Activated CD4-positive, alpha-beta T cell treated with anti-CD3 and anti-CD28 coated beads, Interleukin-2, amount 10 ng/mL, durations not matched to agents 24 days and 14 days (primary cell): ENCODE measurements around the gene ROBO3. TPM values are rescaled to one million over a fixed set of nuclear protein-coding genes. Genes with fewer than 3 reads are reported as not detected.
A peak's percentile ranks its signal among the peaks of the same experiment; 100 is the strongest.

Experiments used
- DNase-seq: peaks from one replicate; pipeline ENCODE4 v3.0.0; 2022
- H3K27ac Mint-ChIP-seq: one replicate; pipeline ENCODE4 v1.8.0; 2022; ENCODE audit warnings: mild to moderate bottlenecking, mixed read lengths
- H3K27me3 Mint-ChIP-seq: one replicate; pipeline ENCODE4 v1.8.0; 2022; ENCODE audit warnings: mixed read lengths
- H3K36me3 Mint-ChIP-seq: one replicate; pipeline ENCODE4 v1.8.0; 2022; ENCODE audit warnings: low read depth, mild to moderate bottlenecking, mixed read lengths
- H3K4me1 Mint-ChIP-seq: one replicate; pipeline ENCODE4 v1.8.0; 2021; ENCODE audit warnings: mixed read lengths
- H3K4me3 Mint-ChIP-seq: one replicate; pipeline ENCODE4 v1.8.0; 2022; ENCODE audit warnings: mild to moderate bottlenecking, moderate library complexity, mixed read lengths
- H3K9me3 Mint-ChIP-seq: one replicate; pipeline ENCODE4 v1.8.0; 2021; ENCODE audit warnings: mixed read lengths
- intact Hi-C: fragments of 100-400 bp; cut with micrococcal nuclease; formaldehyde crosslinking; loops from one replicate; pipeline ENCODE4 v1.15.1; 2023
- total RNA-seq: library from RNA; stranded (reverse); gene quantifications from 2 replicates; pipeline ENCODE4 v1.2.3, GENCODE V29; 2022

The ROBO3 gene
- total RNA-seq, 1 donor from 2014 or later: 6.5 TPM

GRCh38 chr11:124839128-124839971, 25.9 kb upstream of the ROBO3 start:
- Mint-ChIP-seq H3K9me3 (no peaks in the 10 kb centered on the region), H3K27ac (no peak overlapping the region), H3K4me1 (peaks cover 13% of the 10 kb centered on the region), H3K27me3 (peaks cover 77% of the 10 kb centered on the region), H3K36me3 (no peaks in the 10 kb centered on the region), H3K4me3 (peak overlapping the region; percentile 55)
- peak; percentile 57 for DNase-seq
- intact Hi-C loops: no loop called here

DNA sequence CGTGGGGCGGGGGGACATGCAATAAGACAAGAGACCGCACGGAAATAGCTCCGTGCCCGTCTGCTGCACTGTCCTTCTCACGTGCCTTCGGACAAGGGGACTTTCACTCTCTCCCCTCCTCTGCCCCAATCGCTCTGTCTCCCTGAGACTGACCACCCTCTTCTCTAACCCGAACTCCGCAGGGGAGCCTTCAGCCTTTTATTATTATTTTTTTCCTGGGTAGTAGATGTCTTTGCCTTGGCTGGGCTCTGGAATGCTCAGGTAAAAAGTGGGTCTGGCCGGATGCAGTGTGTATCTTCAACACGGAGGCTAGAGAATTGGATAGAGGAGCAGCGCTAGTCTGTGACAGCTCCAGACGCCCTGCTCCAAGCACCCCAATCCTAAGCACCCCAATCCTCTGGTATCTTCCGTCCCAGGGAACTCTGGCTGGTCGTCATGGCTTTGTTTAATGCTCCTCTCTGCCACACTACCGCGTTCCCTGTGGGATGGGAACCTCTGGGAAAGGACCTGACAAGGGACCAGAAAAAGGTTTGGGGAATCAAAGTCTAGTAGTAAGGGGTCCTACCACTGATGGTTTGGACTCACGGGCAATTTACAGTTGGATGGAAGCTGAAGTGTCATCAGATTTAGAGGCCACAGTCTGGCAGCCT, 25.1 kb upstream of the ROBO3 start:
- H3K9me3 Mint-ChIP-seq: no peaks in the 10 kb centered on the region
- peaks cover 13% of the 10 kb centered on the region for H3K4me1 Mint-ChIP-seq
- H3K4me3 Mint-ChIP-seq: peak overlapping the region; percentile 55
- intact Hi-C loops: no loop called here
- peaks cover 79% of the 10 kb centered on the region for H3K27me3 Mint-ChIP-seq
- H3K36me3 Mint-ChIP-seq: no peaks in the 10 kb centered on the region
- no peak for DNase-seq
- H3K27ac Mint-ChIP-seq: no peak overlapping the region

DNA sequence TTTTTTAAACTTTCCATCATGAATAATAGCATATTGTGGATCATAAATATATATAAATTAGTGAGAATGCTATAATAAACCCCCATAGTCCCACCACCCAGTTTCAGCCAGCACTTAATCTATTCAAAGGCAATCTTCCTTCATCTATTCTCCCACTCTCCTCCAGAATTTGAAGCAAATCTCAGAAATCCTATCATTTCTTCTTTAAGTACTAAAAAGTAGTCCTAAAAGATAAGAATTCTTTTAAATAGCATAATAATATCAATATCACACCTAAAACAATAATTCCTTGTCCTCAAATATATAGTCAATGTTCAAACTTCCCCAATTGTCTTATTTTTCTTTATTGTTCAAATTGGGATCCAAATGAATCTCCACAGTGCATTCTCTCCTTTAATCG, 24.6 kb upstream of the ROBO3 start:
- H3K4me1 Mint-ChIP-seq: peaks cover 13% of the 10 kb centered on the region
- no peak overlapping the region for H3K27ac Mint-ChIP-seq
- no peak for DNase-seq
- intact Hi-C loops: no loop called here
- no peak overlapping the region for H3K4me3 Mint-ChIP-seq
- H3K36me3 Mint-ChIP-seq: no peaks in the 10 kb centered on the region
- peaks cover 83% of the 10 kb centered on the region for H3K27me3 Mint-ChIP-seq
- no peaks in the 10 kb centered on the region for H3K9me3 Mint-ChIP-seq

- Mint-ChIP-seq H3K4me1 (peaks cover 11% of the 10 kb centered on the region), H3K27ac (no peak overlapping the region), H3K36me3 (no peaks in the 10 kb centered on the region), H3K27me3 (peaks cover 85% of the 10 kb centered on the region), H3K9me3 (no peaks in the 10 kb centered on the region), H3K4me3 (no peak overlapping the region)
- intact Hi-C loops: no loop called here
- DNase-seq: no peak
Observed at GRCh38 chr11:124841201-124841600, 24.0 kb upstream of the ROBO3 start.

DNA sequence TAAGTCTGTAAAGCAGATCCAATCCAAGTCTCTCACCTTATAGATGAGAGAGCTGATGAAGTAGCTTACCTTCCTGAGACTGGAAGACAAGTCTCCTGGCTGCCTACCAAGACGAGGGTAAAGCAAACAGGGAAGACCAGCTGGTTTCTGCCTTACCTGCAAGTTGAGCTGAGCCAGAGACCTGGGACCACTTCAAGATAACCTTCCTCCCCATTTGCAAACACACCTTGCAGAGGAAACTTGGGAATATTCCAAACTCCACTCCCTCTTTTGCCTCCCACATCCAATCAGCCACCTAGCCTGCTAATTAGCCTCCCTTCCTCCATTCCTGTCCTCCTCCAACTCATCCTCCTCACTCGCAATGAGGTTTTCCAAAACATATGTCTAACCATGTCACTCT, 23.4 kb upstream of the ROBO3 start:
- no peak for DNase-seq
- peaks cover 89% of the 10 kb centered on the region for H3K27me3 Mint-ChIP-seq
- intact Hi-C loops: no loop called here
- H3K27ac Mint-ChIP-seq: no peak overlapping the region
- H3K4me1 Mint-ChIP-seq: peaks cover 8% of the 10 kb centered on the region
- no peaks in the 10 kb centered on the region for H3K36me3 Mint-ChIP-seq
- no peak overlapping the region for H3K4me3 Mint-ChIP-seq
- no peaks in the 10 kb centered on the region for H3K9me3 Mint-ChIP-seq

GRCh38 chr11:124842305-124842704, 22.9 kb upstream of the ROBO3 start:
- Mint-ChIP-seq H3K4me1 (peaks cover 6% of the 10 kb centered on the region), H3K27me3 (peaks cover 89% of the 10 kb centered on the region), H3K36me3 (no peaks in the 10 kb centered on the region), H3K9me3 (no peaks in the 10 kb centered on the region), H3K27ac (no peak overlapping the region), H3K4me3 (no peak overlapping the region)
- intact Hi-C loops: no loop called here
- DNase-seq: no peak

DNA sequence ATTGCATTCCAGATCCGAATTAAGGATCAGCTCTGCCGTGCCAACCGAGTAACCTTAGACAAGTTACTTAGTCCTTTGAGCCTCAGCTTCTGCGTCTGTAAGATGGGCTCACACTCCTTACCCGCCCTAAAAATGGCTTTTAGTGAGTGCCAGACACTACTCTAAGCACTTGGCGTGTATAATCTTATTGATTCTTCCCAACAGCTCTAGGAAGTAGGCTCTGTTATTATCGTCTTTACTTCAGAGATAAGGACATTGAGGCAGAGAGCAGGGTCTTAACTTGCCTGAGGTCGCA, 21.7 kb upstream of the ROBO3 start:
- H3K36me3 Mint-ChIP-seq: no peaks in the 10 kb centered on the region
- peaks cover 6% of the 10 kb centered on the region for H3K4me1 Mint-ChIP-seq
- no peak overlapping the region for H3K4me3 Mint-ChIP-seq
- no peak overlapping the region for H3K27ac Mint-ChIP-seq
- peaks cover 90% of the 10 kb centered on the region for H3K27me3 Mint-ChIP-seq
- intact Hi-C loops: loop anchor here (1.0 kb wide), 1 partner anchor 21 kb away; no protein-coding TSS in a partner anchor
- H3K9me3 Mint-ChIP-seq: no peaks in the 10 kb centered on the region
- no peak for DNase-seq

GRCh38 chr11:124844664-124845079, 20.6 kb upstream of the ROBO3 start:
- Mint-ChIP-seq H3K4me1 (peaks cover 6% of the 10 kb centered on the region), H3K27me3 (peaks cover 95% of the 10 kb centered on the region), H3K36me3 (no peaks in the 10 kb centered on the region), H3K9me3 (no peaks in the 10 kb centered on the region), H3K27ac (no peak overlapping the region), H3K4me3 (no peak overlapping the region)
- DNase-seq: no peak
- intact Hi-C loops: no loop called here

DNA sequence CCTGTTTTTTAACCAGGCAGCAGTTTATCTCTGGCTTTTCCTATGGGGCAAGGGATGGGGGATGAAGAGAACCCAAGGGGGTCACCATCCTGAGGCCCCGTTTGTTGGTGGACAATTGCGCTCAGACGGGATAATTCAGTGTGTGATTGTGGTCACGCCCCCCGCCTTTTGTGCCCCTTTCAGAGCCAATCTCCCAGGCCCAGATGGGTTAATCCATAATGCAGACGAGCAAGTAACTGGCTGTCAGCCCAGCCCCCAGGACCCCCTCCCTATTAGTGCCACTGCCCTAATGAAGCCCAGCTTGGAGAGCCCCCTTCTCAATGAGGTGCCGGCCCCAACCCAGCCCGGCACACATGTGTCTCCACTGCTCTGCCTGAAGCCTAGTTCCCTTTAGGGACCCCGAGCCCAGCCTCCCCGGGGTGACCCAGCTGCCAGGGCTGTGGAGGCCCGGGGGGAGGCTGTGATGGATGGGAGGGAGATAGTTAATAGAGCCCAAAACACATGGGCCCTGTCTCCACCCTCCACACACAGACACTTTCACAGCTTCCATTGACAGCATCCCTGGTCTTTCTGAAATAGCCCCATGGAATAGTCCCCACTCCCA, 19.1 kb upstream of the ROBO3 start:
- intact Hi-C loops: no loop called here
- peaks cover 95% of the 10 kb centered on the region for H3K27me3 Mint-ChIP-seq
- no peak for DNase-seq
- no peaks in the 10 kb centered on the region for H3K4me1 Mint-ChIP-seq
- no peaks in the 10 kb centered on the region for H3K36me3 Mint-ChIP-seq
- no peak overlapping the region for H3K4me3 Mint-ChIP-seq
- no peaks in the 10 kb centered on the region for H3K9me3 Mint-ChIP-seq
- no peak overlapping the region for H3K27ac Mint-ChIP-seq

- Mint-ChIP-seq H3K4me3 (no peak overlapping the region), H3K4me1 (peaks cover 2% of the 10 kb centered on the region), H3K9me3 (no peaks in the 10 kb centered on the region), H3K36me3 (no peaks in the 10 kb centered on the region), H3K27ac (no peak overlapping the region), H3K27me3 (peaks cover 46% of the 10 kb centered on the region)
- no peak for DNase-seq
- intact Hi-C loops: no loop called here
Observed at GRCh38 chr11:124859171-124859570, 6.1 kb upstream of the ROBO3 start.

- DNase-seq: no peak
- Mint-ChIP-seq H3K27me3 (peaks cover 66% of the 10 kb centered on the region), H3K36me3 (no peaks in the 10 kb centered on the region), H3K4me3 (no peak overlapping the region), H3K9me3 (no peaks in the 10 kb centered on the region), H3K4me1 (peaks cover 5% of the 10 kb centered on the region), H3K27ac (no peak overlapping the region)
- intact Hi-C loops: no loop called here
Observed at GRCh38 chr11:124861670-124862069, 3.6 kb upstream of the ROBO3 start.

DNA sequence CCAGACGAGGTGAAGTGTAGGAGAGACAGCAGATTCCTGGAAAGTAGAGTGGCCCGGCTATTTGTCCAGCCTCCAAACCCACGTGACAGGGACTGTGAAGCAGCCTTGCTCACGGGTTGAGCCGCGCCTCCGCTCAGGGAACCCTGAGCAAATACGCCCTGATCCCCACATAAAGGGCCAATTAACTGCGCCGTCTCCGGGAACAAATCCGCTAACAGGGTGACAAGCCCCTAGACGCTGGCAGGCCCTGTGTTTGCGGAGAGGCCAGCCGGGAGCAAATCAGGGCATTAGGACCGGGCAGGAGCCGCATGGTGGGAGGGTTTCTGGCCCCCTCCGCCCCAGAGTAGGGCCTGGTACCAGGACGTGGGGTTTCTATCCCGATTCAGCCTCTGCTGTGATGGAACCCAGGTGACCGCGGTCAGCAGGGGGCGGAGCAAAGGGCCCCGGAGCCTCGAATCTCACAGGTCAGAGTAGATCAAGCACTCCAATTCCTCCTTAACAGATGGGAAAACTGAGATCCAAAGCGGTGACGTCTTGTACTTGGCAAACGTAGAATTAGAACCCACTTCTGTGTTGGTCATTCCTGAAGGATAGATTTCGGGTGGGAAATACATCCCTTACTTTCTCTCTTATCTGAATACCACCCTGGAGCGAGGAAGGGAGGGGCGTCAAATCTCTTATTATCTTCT, 2.0 kb upstream of the ROBO3 start:
- Mint-ChIP-seq H3K4me3 (no peak overlapping the region), H3K27ac (no peak overlapping the region), H3K27me3 (peaks cover 80% of the 10 kb centered on the region), H3K4me1 (peaks cover 5% of the 10 kb centered on the region), H3K36me3 (no peaks in the 10 kb centered on the region), H3K9me3 (no peaks in the 10 kb centered on the region)
- intact Hi-C loops: no loop called here
- no peak for DNase-seq

DNA sequence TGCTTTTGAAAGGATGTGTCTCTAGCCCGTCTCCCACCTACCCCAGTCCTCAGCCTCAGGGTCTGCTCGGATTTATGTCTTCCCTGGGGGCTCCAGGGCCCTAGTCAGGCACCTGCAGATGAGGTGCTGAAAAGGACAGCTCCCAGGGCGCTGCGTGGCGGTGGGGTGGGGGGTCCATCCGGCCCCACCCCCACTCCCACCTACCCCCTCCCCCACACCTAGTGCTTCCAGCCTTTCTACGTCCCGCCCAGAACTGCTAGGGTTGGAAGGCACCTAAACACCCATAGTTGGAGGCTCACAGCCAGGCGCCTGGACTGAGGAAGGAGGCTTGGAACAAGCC, 1.4 kb upstream of the ROBO3 start:
- DNase-seq: no peak
- H3K4me1 Mint-ChIP-seq: peaks cover 6% of the 10 kb centered on the region
- no peak overlapping the region for H3K27ac Mint-ChIP-seq
- no peaks in the 10 kb centered on the region for H3K9me3 Mint-ChIP-seq
- H3K27me3 Mint-ChIP-seq: peaks cover 86% of the 10 kb centered on the region
- H3K36me3 Mint-ChIP-seq: no peaks in the 10 kb centered on the region
- intact Hi-C loops: loop anchor here (1.0 kb wide), 1 partner anchor 20 kb away; no protein-coding TSS in a partner anchor
- no peak overlapping the region for H3K4me3 Mint-ChIP-seq
